Erythroblast (primary cell): ENCODE results near the gene TECPR1.

Experiments
- GATA1 ChIP-seq: IDR thresholded peaks from 2 replicates; pipeline ENCODE4 v1.6.1; 2011; ENCODE audit warnings: low read depth, mild to moderate bottlenecking, control low read depth, low read length, moderate library complexity
- POLR2A ChIP-seq: IDR thresholded peaks from 2 replicates; pipeline ENCODE4 v1.6.1; 2011; ENCODE audit warnings: mild to moderate bottlenecking, low read length

DNA sequence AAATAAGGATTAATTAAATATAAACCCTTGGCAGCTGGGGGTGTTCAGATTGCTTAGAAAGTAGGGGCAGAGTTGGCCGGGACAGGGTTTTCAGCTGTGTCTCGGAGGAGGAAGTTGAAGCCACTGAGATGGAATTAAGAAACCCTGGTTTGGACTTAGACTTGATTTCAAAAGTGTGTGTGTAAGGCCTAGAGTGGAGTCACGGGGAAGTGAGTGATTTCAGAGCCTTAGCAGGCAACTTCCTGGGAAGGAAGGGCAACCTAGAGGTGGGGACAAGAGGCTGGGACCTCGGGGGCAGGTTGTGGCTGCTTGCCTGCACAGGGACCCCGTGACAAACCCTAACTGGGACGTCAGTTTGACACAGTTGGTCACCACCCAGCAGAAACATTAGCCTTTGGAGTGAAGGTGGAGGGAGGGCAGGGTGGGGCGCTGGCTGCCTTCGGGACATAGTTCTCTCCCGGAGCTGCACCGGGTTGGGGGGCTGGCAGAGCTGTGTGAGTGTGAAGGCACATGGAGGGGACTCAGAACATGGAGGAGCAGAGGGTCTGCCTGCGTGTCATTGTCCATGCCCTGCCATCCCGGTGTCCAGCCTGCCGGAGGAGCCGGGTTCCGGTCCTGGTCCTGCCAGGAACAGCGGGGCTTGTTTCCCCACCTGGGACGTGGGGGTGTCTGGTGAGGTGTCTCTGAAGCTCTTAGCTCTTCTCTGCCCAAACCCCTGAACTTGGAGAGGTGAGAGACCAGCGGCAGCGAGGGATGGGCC, 31.3 kb upstream of the TECPR1 start:
- no peak for TF ChIP-seq POLR2A
- TF ChIP-seq GATA1: no peak
